Endometrial microvascular endothelial cells (primary cell): ENCODE measurements around the gene PPARD. TPM values are rescaled to one million over a fixed set of nuclear protein-coding genes. Genes with fewer than 3 reads are reported as not detected.

Source experiments
- in situ Hi-C: cut with HindIII; loops from 2 replicates; pipeline ENCODE4 v1.10.0; 2017; ENCODE audit warnings: low sequenced_read_pairs, low pct_unique_long_range_greater_than_20kb; ENCODE audit errors: inconsistent ontology term
- total RNA-seq: library from RNA; depleted of rRNA; stranded (reverse); fragments of >200 nt; gene quantifications from one replicate; pipeline ENCODE4 v1.2.3, GENCODE V29; 2015; ENCODE audit errors: inconsistent ontology term

Gene PPARD
- total RNA-seq, 1 donor from 2014 or later = 9.1 TPM

DNA sequence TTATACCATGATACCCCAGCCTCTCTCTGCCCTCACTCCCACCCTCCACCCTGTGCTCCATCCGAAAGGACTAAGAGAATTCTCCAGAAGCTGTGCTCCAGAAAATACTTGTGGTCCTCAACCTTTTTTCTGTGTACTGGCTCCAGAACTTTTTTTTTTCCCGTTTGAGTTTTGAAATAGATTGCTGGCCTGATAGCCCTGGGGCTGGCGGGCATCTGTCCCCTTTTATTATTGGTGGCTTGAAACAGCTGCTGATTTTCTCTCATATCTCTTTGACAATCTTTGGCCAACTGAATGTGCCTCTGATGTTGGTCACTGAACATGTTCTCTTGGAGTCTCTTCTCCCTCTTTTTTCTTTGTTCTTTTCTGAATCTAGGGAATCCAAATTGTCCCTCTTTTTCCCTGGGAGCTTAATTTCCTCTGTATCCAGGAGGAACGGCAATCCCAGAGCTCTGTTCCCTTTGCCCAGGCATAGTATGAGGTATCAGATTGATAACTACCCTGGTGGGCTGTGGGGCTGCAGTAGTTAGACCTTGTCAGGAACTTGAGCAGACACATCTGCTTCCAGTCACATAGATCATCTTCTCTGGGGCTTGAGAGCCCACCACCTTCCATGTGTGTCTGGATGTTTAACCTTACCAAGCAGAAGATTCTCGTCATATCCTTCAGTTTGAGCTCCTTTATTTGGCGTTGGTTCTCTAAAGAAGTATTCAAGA lies 1.6 kb downstream of the PPARD start:
- in situ Hi-C loops = loop anchor here (25.0 kb wide), 1 partner anchor 93 kb away; no protein-coding TSS in a partner anchor

DNA sequence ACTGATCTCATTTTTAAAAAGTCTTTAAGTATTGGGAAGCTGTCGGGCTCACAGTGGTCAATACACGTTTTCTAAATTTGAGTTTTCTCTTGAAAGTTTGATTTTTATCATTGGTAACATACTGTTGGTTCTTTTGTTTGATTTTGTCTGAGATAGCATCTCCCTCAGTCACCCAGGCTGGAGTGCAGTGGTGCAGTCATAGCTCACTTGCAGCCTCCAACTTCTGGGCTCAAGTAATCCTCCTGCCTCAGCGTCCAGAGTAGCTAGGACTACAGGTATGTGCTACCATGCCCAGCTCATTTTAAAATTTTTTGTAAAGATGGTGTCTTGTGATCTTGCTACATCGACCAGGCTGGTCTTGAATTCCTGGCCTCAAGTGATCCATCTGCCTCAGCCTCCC lies 9.1 kb downstream of the PPARD start:
- in situ Hi-C loops = no loop called here

DNA sequence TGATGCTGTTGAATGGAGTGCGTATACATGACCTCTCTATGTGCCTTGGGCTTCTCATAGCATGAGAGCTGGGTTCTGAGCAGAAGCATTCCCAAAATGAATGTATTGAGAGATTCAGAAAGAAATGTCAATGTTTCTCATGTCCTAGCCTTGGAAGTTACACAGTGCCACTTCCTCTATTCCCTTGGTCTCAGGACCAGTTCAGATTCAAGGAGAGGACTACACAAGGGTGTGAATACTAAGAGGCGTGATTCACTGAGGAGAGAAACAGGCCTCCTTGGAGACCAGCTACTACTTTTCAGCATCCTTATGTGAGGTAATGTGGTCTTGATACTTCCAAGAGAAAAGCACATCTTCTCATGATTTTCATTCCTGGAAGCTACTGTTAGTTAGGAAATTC lies 10.4 kb downstream of the PPARD start:
- in situ Hi-C loops = no loop called here

- in situ Hi-C loops = no loop called here
These were observed 12.2 kb downstream of the PPARD start for GRCh38 chr6:35354361-35355135.

- in situ Hi-C loops = no loop called here
These were observed 14.0 kb downstream of the PPARD start for GRCh38 chr6:35356391-35356790.

DNA sequence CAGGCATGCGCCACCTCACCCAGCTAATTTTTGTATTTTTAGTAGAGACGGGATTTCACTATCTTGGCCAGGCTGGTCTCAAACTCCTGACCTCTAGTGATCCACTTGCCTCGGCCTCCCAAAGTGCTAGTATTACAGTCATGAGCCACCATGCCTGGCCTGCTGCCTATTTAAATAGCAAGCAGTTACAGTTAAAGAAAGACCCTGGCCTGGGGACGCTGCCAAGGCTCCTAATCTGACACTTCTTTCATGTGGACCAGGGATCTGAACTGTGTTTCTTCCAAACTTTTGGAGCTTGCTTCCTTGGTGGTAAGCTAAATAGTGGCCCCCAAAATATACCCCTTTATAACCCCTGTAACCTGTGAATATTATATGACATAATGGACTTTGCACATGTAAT lies 15.3 kb downstream of the PPARD start:
- in situ Hi-C loops = no loop called here

DNA sequence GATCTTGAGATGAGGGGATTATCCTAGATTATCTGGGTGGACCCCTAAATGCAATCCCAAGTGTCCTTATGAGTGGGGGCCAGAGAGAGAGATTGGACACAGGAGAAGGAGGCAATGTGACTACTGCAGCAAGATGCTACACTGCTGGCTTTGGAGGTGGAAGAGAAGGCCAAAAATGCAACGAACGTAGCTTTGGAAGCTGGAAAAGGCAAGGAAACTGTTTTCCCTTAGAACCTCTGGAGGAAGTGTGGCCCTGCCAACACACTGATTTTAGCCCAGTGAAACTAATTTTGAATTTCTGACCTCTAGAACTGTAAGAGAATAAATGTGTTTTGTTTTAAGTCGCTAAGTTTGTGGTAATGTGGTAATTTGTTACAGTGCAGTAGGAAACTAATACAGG lies 15.7 kb downstream of the PPARD start:
- in situ Hi-C loops = no loop called here

- in situ Hi-C loops = no loop called here
These were observed 17.0 kb downstream of the PPARD start for GRCh38 chr6:35359346-35359743.

DNA sequence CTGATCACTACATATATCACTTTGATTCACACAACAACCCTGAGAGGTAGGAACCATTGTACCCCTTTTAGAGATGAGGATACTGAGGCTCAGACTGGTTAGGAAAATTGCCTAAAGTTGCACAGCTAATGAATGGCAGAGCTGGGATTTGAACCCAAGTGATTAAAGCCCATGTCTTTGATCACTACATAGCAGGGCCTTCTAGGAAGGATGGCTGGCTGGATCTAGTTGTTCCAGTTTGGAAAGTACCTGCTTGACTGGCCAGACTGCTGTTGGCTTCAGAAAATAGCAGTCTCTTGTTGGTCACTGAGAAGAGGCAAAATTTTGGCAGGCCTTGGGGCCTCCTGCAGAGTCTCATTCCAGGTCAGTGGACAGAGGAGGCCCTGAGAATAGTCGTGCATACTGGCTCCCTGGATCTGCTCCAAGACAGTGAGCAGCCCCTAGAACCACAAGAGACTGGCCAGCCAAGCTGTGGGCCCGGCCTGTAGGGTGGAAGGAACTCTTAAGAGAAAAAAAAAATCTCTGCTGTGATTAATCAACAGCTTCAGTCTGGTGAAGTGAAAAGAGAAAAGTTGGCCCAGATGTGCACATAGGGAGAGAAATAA lies 17.5 kb downstream of the PPARD start:
- in situ Hi-C loops = no loop called here

DNA sequence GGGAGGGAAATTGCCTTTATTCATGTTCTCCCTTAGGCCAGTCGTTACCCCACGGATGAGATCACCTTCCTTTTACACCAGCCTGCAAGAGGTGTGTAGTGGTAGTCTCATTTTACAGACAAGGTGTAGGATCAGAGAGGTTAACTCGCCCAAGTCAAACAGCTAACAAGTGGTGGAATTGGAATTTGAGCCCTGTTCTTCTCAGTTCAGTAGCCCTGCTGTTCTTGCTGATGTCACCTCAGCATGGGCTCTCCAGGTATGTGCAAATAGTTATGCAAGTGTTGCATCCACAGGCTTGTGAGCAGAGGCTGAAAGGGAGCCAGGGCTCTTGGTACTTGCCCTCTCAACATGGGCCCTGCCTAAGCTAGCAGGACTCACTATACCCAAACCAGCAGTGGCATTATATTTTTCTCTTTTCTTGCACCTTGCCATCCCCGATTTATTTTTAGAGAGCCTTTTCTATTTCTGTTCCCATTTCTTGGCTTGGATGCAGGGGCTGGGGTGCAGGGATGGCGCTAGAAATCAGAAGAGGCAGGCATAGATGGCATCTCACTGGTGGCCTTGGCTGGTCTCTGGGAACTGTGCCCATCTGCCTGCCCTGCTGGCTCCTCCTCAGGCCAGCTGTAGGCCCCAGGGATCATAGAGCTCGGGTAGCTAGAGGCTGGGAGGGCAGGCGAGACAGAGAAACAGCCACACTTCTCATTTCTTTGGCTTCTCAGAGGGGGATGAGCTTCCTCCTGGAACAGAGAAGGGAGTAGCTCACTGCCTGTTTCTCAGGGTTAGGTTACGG lies 18.2 kb downstream of the PPARD start:
- in situ Hi-C loops = no loop called here

DNA sequence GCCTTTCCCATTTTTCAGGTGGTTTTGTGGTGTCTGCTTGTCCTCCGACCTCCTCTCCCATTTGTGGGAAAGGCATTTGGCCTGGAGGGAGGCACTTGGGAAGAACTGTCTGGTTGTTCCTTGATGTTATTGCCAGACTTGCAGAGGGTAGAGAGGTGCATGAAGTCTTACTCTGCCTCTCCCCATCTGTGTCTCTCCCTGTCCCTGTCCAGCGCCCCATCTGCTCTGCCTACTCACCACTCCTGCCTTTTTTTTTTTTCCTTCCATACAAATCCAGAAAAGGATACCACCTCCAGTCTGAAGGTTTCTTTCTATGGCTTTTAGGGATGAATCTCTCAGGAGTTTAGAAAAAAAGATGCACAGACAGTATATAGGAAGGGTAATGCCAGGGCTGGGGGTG lies 19.8 kb downstream of the PPARD start:
- in situ Hi-C loops = no loop called here

- in situ Hi-C loops = no loop called here
These were observed 21.0 kb downstream of the PPARD start for GRCh38 chr6:35363293-35363750.

- in situ Hi-C loops = no loop called here
These were observed 23.3 kb downstream of the PPARD start for GRCh38 chr6:35365594-35366203.

- in situ Hi-C loops = no loop called here
These were observed 23.8 kb downstream of the PPARD start for GRCh38 chr6:35366204-35366596.

DNA sequence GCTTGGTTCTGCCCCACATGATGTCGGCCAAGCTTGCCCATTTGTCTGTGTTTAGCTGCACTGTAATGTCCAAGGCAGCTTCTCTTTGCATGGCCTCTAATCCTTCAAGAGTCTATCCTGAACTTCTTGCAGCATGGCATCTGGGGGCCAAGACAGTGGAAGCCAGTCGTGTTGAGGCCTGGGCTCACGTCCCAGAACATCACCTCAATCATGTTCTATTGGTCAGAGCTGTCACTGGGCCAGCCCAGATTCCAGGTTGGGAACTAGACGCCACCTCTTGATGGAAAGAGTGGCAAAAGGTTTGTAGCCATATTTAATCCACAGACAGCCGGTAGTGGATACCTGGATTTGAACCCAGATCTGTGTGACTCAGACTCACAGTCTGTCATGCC lies 25.3 kb downstream of the PPARD start:
- in situ Hi-C loops = no loop called here

DNA sequence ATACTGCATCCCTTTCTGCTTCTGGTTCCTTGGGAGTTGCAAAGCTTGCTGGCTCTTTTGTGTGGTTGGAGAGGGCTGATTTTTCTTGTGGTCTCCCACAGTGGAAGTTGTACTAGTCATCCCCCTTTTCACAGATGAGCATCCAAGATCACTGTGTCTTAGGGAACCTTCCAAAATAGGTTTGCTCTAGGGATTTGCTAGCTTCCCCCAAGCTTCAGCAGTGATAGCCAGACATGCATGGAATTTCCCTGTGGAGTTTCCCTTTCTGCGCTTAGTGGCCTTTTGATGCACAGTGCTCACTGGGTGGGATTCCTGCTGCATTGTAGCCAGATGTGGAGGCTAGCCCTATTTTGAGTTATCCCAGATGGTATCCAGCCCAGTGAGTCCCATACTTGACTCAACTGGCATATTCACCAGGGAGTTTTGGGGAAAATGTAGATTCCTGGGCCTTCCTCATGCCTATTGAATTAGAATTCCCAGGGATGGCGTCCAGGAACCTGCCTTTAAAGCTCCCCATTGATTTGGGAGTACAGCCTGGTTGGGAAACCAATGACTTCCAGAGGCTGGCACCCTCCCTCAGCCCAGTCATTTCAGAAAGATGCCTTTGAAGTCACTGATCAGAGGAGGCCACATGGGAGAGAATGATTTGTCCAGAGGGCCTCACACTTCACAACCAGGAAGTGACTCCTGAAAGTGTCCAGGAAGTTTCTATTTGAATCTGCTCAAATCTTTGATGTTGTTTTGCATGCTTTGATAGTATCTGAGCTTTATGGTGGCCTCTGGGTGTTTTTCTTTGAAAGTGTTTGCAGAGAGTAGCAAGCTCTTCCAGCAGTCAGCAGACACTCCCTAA lies 25.9 kb downstream of the PPARD start:
- in situ Hi-C loops = no loop called here

DNA sequence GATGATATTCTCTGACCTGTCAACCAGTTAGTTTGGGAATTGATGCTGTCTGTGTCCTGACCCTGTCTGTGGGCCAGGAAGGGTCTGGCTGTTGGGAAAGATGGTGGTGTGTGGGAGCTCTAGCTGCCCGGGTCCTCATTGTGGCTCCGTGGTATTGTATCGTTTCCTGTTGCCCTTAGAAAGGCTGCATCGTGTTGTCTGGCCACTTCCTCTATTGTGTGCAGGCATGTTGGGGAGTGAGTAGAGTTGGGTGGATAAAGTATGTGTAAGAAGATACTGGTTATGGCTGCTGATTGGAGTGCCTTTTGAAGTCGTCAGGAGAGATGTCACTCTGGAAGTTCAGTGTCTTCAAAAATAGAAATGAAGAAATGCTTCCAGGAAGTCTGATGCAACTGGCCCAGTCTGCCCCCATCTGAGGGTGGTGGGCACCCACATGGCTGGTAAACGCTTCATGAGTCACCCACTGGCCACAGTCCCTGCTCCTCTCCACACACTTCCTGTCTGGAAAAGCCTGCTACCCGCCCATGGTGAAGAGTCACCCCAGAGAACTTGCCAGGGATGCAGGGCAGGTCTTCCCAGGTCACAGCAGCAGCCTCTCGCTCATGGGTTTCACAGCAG lies 27.9 kb downstream of the PPARD start:
- in situ Hi-C loops = no loop called here
